ENCODE results near the gene N4BP2. TPM values are rescaled to one million over a fixed set of nuclear protein-coding genes. Genes with fewer than 3 reads are reported as not detected.

Gene N4BP2
- total RNA-seq, 1 donor from 2014 or later: 11.9 TPM

GRCh38 chr4:40195182-40196177 lies 138.8 kb downstream of the N4BP2 start:
- Histone ChIP-seq H3K36me3 (ENCODE audit: control insufficient read depth, insufficient read depth, low read length) (no peaks in the 10 kb centered on the region), H3K27me3 (ENCODE audit: control insufficient read depth, insufficient read depth, low read length) (no peaks in the 10 kb centered on the region), H3K4me3 (ENCODE audit: low read depth, low read length) (no peak overlapping the region)
- no peak for TF ChIP-seq CTCF (IDR thresholded peaks at IDR 0.05; ENCODE audit: insufficient read depth, low read length, poor library complexity, severe bottlenecking)
- DNase-seq (ENCODE audit: low read depth): no peak

DNA sequence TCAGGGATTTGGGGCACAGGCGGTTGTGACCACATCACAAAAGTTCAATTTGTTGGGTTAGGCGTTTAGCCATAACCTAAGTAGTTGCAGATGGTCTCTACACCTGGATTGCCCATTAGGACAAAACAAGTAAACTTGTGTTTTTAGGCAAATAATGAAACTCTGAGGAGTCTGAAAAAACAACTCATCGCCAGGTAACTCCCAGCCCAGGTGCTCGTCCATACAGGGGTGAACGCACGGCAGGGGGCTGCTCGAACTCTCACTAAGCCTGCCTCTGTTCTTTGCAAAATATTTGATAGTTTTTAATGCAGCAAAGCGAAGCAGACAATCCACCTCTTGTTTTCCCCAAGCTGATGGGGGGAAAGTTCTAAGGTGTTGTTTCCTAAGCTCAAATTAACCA lies 139.6 kb downstream of the N4BP2 start:
- Histone ChIP-seq H3K27me3 (ENCODE audit: control insufficient read depth, insufficient read depth, low read length) (no peaks in the 10 kb centered on the region), H3K4me3 (ENCODE audit: low read depth, low read length) (no peak overlapping the region), H3K36me3 (ENCODE audit: control insufficient read depth, insufficient read depth, low read length) (no peaks in the 10 kb centered on the region)
- no peak for DNase-seq (ENCODE audit: low read depth)
- no peak for TF ChIP-seq CTCF (IDR thresholded peaks at IDR 0.05; ENCODE audit: insufficient read depth, low read length, poor library complexity, severe bottlenecking)

GRCh38 chr4:40196724-40197281 lies 140.2 kb downstream of the N4BP2 start, which contains the start of gene RHOH:
RHOH (plus strand) TSS chr4:40197031; CDS start chr4:40243387, 46,356 bp downstream.
- no peak within 1 kb of the TSS for H3K4me3 ChIP-seq (ENCODE audit: low read depth, low read length)
- no peak for TF ChIP-seq CTCF (IDR thresholded peaks at IDR 0.05; ENCODE audit: insufficient read depth, low read length, poor library complexity, severe bottlenecking)
- no peaks in the 10 kb centered on the region for H3K27me3 ChIP-seq (ENCODE audit: control insufficient read depth, insufficient read depth, low read length)
- no peaks in the 10 kb centered on the region for H3K36me3 ChIP-seq (ENCODE audit: control insufficient read depth, insufficient read depth, low read length)
- DNase-seq (ENCODE audit: low read depth): no peak

GRCh38 chr4:40197879-40198689 lies 141.4 kb downstream of the N4BP2 start:
- Histone ChIP-seq H3K36me3 (ENCODE audit: control insufficient read depth, insufficient read depth, low read length) (no peaks in the 10 kb centered on the region), H3K4me3 (ENCODE audit: low read depth, low read length) (no peak overlapping the region), H3K27me3 (ENCODE audit: control insufficient read depth, insufficient read depth, low read length) (no peaks in the 10 kb centered on the region)
- no peak for TF ChIP-seq CTCF (IDR thresholded peaks at IDR 0.05; ENCODE audit: insufficient read depth, low read length, poor library complexity, severe bottlenecking)
- no peak for DNase-seq (ENCODE audit: low read depth)

DNA sequence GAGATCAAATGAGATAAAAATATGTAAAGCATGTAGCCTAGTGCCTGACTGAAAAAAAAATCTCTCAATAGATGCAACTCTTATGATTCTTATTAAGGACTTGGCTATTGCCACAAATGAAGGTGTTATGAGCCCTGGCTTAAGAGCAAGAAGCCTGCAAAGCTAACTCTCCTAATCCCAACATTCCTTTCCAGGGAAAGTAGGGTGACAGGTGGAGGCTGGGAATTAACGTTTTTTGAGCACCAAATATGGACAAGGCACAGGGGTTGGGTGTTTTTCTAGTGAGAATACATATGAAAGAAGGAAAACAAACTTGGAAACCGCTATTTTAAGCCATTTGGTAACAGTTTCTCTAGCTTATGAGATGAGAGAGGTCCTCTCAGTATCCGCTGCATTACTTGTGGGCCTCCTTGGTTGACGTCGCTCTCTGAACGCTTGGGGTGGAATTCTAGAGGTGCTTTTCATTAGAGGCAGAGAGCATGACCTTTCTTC lies 142.6 kb downstream of the N4BP2 start:
- Histone ChIP-seq H3K27me3 (ENCODE audit: control insufficient read depth, insufficient read depth, low read length) (no peaks in the 10 kb centered on the region), H3K4me3 (ENCODE audit: low read depth, low read length) (no peak overlapping the region), H3K36me3 (ENCODE audit: control insufficient read depth, insufficient read depth, low read length) (no peaks in the 10 kb centered on the region)
- no peak for DNase-seq (ENCODE audit: low read depth)
- no peak for TF ChIP-seq CTCF (IDR thresholded peaks at IDR 0.05; ENCODE audit: insufficient read depth, low read length, poor library complexity, severe bottlenecking)

All from kidney epithelial cell (primary cell).